ENCODE data around the gene PKIG. TPM values are rescaled to one million over a fixed set of nuclear protein-coding genes. Genes with fewer than 3 reads are reported as not detected.

Gene PKIG
- total and polyA plus RNA-seq, 2 of the 8 experiments (the other 6 are each of a cell fraction or from before 2014, with no cell fraction given), result 26.7 to 34.3 TPM

DNA sequence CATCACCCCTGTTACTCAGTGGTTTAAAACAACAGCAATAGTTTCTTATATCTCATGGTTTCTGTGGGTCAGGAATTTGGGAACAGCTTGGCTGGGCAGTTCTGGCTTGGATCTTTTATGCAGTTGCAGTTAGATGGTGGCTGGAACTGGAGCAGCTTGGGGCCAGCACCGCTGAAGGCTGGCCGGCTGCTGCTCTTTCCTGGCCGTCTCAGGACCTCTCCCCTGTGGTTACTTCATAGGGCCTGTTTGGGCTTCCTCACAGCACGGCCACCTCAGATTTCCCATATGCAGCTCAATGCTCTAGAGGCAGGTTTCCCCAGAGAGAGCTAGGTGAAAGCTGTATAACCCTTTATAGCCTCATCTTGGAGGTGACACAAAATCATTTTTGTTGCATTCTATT lies 15.6 kb downstream of the PKIG start:
- Histone ChIP-seq H3K4me3 (ENCODE audit: extremely low read depth in 1 of 4, insufficient read depth in 2 of 4, low read depth in 3 of 4, low read length in 4 of 4) (no peak overlapping the region), H2AK5ac (ENCODE audit: low read depth, low read length) (no peak overlapping the region), H4K20me1 (replicated peaks in 1 of 2; ENCODE audit: control insufficient read depth in 1 of 2, insufficient read depth in 2 of 2, low read length in 2 of 2) (no peaks in the 10 kb centered on the region), H3K79me1 (ENCODE audit: low read depth, low read length) (no peaks in the 10 kb centered on the region), H3K9ac (replicated peaks in 1 of 4; ENCODE audit: extremely low read depth in 1 of 4, low read depth in 3 of 4, low read length in 3 of 4) (no peak overlapping the region), H2BK20ac (ENCODE audit: low read length) (no peak overlapping the region), H3K4me2 (ENCODE audit: insufficient read depth in 1 of 2, low read depth in 2 of 2, low read length in 2 of 2) (no peak overlapping the region), H2BK5ac (ENCODE audit: low read depth, low read length) (no peak overlapping the region), H3K4me1 (replicated peaks in 1 of 4; ENCODE audit: control insufficient read depth in 3 of 4, insufficient read depth in 4 of 4, low read length in 3 of 4) (peaks cover 12 to 24% (median 17%) of the 10 kb centered on the region in 4 experiments), H3K27ac (ENCODE audit: low read depth, low read length) (no peak overlapping the region), H3K23ac (ENCODE audit: insufficient read length) (no peak overlapping the region), H2BK15ac (ENCODE audit: low read length) (no peak overlapping the region), H4K91ac (replicated peaks; ENCODE audit: insufficient read length, low read length) (no peak overlapping the region), H4K5ac (ENCODE audit: insufficient read length, low read depth, low read length) (no peak overlapping the region), H3K27me3 (replicated peaks in 1 of 4; ENCODE audit: control insufficient read depth in 3 of 4, extremely low read depth in 1 of 4, insufficient read depth in 3 of 4, low read length in 3 of 4) (no peaks in the 10 kb centered on the region; a peak in 1 of 7 replicates), H4K8ac (ENCODE audit: extremely low read depth, insufficient read depth, low read length) (no peak overlapping the region), H3K36me3 (ENCODE audit: control insufficient read depth in 2 of 4, insufficient read depth in 4 of 4, low read length in 3 of 4) (no peaks in the 10 kb centered on the region), H3K4ac (replicated peaks; ENCODE audit: insufficient read length, low read depth, low read length) (no peak overlapping the region), H2BK120ac (replicated peaks; ENCODE audit: low read depth, low read length) (no peak overlapping the region), H3K9me3 (ENCODE audit: insufficient read depth in 2 of 2, low read depth in 1 of 2, low read length in 1 of 2) (no peaks in the 10 kb centered on the region), H3K79me2 (ENCODE audit: control insufficient read depth in 1 of 2, insufficient read depth in 2 of 2, low read length in 2 of 2) (no peaks in the 10 kb centered on the region), H3K14ac (ENCODE audit: insufficient read length) (no peak overlapping the region), H2AFZ (ENCODE audit: low read length) (no peak overlapping the region), H2BK12ac (ENCODE audit: low read depth, low read length) (no peak overlapping the region), H3K56ac (replicated peaks; ENCODE audit: insufficient read length, low read depth, low read length) (no peak overlapping the region), H3K23me2 (ENCODE audit: low read depth, low read length) (no peaks in the 10 kb centered on the region; the same call in 1 of the 2 replicates), H3K18ac (ENCODE audit: extremely low read depth, low read length) (0 out of 2 replicates have a peak overlapping the region, but pooled peaks have one; percentile 1)
- CTCF ChIA-PET (ENCODE audit: partially characterized antibody), result interaction anchor here (0.6 to 2.6 kb wide), 14 partner anchors 11 to 381 kb away, joined by 3 to 31 read pairs (median 4); no protein-coding TSS in a partner anchor
- no peak for DNase-seq (ENCODE audit: low read depth in 1 of 2, low spot score in 2 of 2)
- WGBS, 2 experiments (ENCODE audit: extremely low coverage in 1 of 2, insufficient coverage in 1 of 2, insufficient read length in 1 of 2, insufficient replicate concordance in 2 of 2, low coverage in 1 of 2, low lambda C conversion rate in 2 of 2, missing lambda C conversion rate in 1 of 2), result 96% methylated on average over 4 of the region's 4 CpGs; no CpG with 5 or more reads in 1 of the 2 experiments
- no peak for FAIRE-seq
- POLR2A ChIA-PET (ENCODE audit: partially characterized antibody), result interaction anchor here (1.0 to 1.3 kb wide), 2 partner anchors 11 to 45 kb away, joined by 3 to 4 read pairs; no protein-coding TSS in a partner anchor
- TF ChIP-seq SIX5 (IDR thresholded peaks at IDR 0.05; ENCODE audit: low read depth, low read length) (no peak), EGR1 (IDR thresholded peaks at IDR 0.05; ENCODE audit: borderline replicate concordance, low read depth, low read length) (no peak), BRCA1 (IDR thresholded peaks at IDR 0.05; ENCODE audit: low read depth, low read length) (no peak), POLR2A (IDR thresholded peaks at IDR 0.05; ENCODE audit: control extremely low read depth in 1 of 2, low read depth in 2 of 2, low read length in 2 of 2) (no peak), RBBP5 (IDR thresholded peaks at IDR 0.05; ENCODE audit: borderline replicate concordance, low read depth, low read length) (no peak), MAX (IDR thresholded peaks at IDR 0.05) (no peak), POU5F1 (IDR thresholded peaks at IDR 0.05; ENCODE audit: low read depth, low read length) (no peak), PHF8 (conservative IDR thresholded peaks at IDR 0.05; ENCODE audit: low read depth, low read length) (no peak), TEAD4 (IDR thresholded peaks at IDR 0.05; ENCODE audit: low read depth, low read length) (no peak), GTF2F1 (IDR thresholded peaks at IDR 0.05; ENCODE audit: borderline replicate concordance, low read depth, low read length) (no peak), MAFK (IDR thresholded peaks at IDR 0.05; ENCODE audit: low read depth, low read length) (no peak), NANOG (IDR thresholded peaks at IDR 0.05; ENCODE audit: insufficient read depth, low read depth, low read length, poor library complexity, severe bottlenecking) (no peak)
- TF ChIP-seq, protein P1, sequence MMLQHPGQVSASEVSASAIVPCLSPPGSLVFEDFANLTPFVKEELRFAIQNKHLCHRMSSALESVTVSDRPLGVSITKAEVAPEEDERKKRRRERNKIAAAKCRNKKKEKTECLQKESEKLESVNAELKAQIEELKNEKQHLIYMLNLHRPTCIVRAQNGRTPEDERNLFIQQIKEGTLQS (IDR thresholded peaks at IDR 0.05; ENCODE audit: insufficient read depth, low read depth, low read length), result no peak
